Mucosa of descending colon (tissue), 3 donors: ENCODE measurements around the gene HELZ. TPM values are rescaled to one million over a fixed set of nuclear protein-coding genes. Genes with fewer than 3 reads are reported as not detected.

Source experiments
- ATAC-seq: fragments of 200-7000 bp; cut with Tn5 transposase; one replicate; pipeline ENCODE4 v1.9.1; 2020; ENCODE audit warnings: mild to moderate bottlenecking, moderate library complexity
- DNase-seq, 3 donors: peaks; one replicate each; pipeline ENCODE4 v3.0.0-alpha.2; 2020
- H3K36me3 ChIP-seq: fragments of 200-600 bp; one replicate; pipeline ENCODE4 v1.8.0; 2021; ENCODE audit warnings: low read depth, mild to moderate bottlenecking
- H3K4me1 ChIP-seq: fragments of 200-600 bp; one replicate; pipeline ENCODE4 v1.8.0; 2021; ENCODE audit warnings: low read depth, mild to moderate bottlenecking
- H3K4me3 ChIP-seq: fragments of 200-600 bp; one replicate; pipeline ENCODE4 v1.8.0; 2021; ENCODE audit warnings: mild to moderate bottlenecking
- H3K9me3 ChIP-seq: fragments of 200-600 bp; one replicate; pipeline ENCODE4 v1.8.0; 2021; ENCODE audit warnings: mild to moderate bottlenecking
- intact Hi-C, 2 donors: fragments of 100-400 bp; cut with DNase I in 1 of 2; cut with micrococcal nuclease in 1 of 2; formaldehyde crosslinking; loops; one replicate each; pipeline versions ENCODE4 v1.11.0 to v1.11.1; 2022; cut with DNase I, micrococcal nuclease
- total RNA-seq, 3 donors: library from RNA; stranded (reverse); fragmentation: NEBNext Ultra II Directional in 2 of 3; extraction: Animal tissue kit (Norgen Biotek cat#: 25700) in 2 of 3; gene quantifications; one replicate each; pipeline versions ENCODE4 v1.2.1 to v1.2.4, GENCODE V29; 2021 to 2023
- TF ChIP-seq, protein P1 (sequence below): fragments of 200-600 bp; IDR thresholded peaks from one replicate; pipeline ENCODE4 v1.8.0; 2022; ENCODE audit warnings: antibody characterized with exemption, mild to moderate bottlenecking
- donor health status: DM: no; HTN: no; CAD: no; lungs with moderate emphysema.
- donor health status: DM: no; HTN: no; CAD: no.
- donor health status: DM: no; HTN: yes; CAD: no.

The HELZ gene
- total RNA-seq, 3 donors from 2014 or later: 43.2 to 65.3 (median 43.3) TPM

DNA sequence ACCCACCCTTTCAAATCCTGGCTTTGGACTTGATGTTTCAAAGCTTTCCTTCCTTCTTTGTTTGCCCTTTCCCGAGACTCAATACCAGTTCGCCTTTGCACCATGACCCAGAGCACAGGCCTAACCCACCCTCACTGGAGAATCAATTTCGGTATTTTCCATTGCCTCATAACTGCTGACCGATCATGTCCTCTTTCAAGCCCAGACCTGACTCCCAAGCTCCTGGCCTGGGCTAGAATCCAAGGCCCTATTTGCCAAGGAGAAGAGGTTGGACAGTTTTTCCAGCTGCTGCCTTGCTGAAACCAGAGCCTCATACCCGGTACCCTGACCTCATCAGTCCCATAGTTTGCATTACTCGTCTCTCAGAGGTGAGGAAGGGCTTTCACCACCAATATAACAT, 35.3 kb upstream of the HELZ start:
- TF ChIP-seq, protein P1, sequence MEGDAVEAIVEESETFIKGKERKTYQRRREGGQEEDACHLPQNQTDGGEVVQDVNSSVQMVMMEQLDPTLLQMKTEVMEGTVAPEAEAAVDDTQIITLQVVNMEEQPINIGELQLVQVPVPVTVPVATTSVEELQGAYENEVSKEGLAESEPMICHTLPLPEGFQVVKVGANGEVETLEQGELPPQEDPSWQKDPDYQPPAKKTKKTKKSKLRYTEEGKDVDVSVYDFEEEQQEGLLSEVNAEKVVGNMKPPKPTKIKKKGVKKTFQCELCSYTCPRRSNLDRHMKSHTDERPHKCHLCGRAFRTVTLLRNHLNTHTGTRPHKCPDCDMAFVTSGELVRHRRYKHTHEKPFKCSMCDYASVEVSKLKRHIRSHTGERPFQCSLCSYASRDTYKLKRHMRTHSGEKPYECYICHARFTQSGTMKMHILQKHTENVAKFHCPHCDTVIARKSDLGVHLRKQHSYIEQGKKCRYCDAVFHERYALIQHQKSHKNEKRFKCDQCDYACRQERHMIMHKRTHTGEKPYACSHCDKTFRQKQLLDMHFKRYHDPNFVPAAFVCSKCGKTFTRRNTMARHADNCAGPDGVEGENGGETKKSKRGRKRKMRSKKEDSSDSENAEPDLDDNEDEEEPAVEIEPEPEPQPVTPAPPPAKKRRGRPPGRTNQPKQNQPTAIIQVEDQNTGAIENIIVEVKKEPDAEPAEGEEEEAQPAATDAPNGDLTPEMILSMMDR: no peak
- DNase-seq (peak in 1 of 3 donors; percentile 3), ATAC-seq (no peak)
- intact Hi-C loops: no loop called here
- Histone ChIP-seq H3K4me1 (no peaks in the 10 kb centered on the region), H3K4me3 (no peak overlapping the region), H3K36me3 (no peaks in the 10 kb centered on the region), H3K9me3 (no peaks in the 10 kb centered on the region)

DNA sequence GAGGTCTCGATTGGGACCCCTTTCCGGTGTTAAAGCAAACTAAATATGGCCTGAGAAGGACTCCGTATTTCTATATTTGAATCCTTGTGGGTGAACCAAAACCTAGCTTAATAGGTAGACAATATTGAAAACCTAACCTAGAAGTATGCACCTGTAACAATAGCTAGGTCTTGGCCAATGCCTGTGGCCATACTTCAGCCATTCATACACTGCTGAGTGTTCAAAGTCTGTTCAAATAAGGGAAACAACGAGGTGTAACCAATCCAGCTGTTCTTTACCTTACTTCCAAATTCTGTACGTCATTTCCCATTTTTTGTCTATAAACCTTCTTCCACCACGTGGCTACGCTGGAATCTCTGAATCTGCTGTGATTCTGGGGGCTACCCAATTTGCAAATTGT, 34.1 kb upstream of the HELZ start:
- H3K36me3 ChIP-seq: no peaks in the 10 kb centered on the region
- TF ChIP-seq, protein P1: no peak

DNA sequence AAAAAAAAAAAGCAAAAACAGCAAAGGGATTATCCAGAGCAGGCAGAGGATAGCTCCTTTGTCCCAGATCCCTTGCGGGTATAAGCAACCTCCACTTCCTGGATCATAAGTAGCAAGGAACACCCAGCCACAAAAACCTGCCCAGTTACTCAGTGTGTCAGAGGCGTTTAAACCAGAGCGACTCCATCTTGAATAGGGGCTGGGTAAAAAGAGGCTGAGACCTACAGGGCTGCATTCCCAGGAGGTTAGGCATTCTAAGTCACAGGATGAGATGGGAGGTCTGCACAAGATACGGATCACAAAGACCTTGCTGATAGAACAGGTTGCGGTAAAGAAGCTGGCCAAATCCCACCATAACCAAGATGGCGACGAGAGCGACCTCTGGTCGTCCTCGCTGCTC, 33.4 kb upstream of the HELZ start:
- H3K4me3 ChIP-seq: no peak overlapping the region
- DNase-seq (no peak), ATAC-seq (no peak)
- no peaks in the 10 kb centered on the region for H3K9me3 ChIP-seq
- no peaks in the 10 kb centered on the region for H3K4me1 ChIP-seq
- TF ChIP-seq, protein P1: no peak
- no peaks in the 10 kb centered on the region for H3K36me3 ChIP-seq
- intact Hi-C loops: no loop called here

More for the DNA sequence above, 34.1 kb upstream of the HELZ start:
- DNase-seq (no peak), ATAC-seq (no peak)
- Histone ChIP-seq H3K4me3 (no peak overlapping the region), H3K4me1 (no peaks in the 10 kb centered on the region), H3K9me3 (no peaks in the 10 kb centered on the region)
- intact Hi-C loops: no loop called here

DNA sequence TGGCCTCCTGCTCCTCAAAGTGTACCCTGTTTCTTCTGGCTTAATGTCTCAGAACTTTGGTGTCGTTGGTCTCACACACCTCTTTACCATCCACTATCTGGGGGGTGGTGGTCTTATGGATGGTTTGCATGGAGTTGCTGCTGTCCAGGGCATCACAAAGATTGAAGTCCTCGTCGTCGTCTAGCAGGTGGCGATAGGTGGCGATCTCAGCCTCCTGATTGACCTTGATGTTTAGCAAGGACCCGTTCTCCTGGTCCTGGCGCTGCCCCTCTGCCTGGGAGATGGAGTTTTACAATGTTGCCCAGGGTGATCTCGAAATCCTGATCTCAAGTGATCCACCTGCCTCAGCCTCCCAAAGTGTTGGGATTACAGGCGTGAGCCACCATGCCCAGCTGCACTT, 31.1 kb upstream of the HELZ start:
- no peak for DNase-seq
- H3K9me3 ChIP-seq: no peaks in the 10 kb centered on the region
- H3K36me3 ChIP-seq: no peaks in the 10 kb centered on the region
- H3K4me1 ChIP-seq: no peaks in the 10 kb centered on the region
- H3K4me3 ChIP-seq: no peak overlapping the region
- TF ChIP-seq, protein P1: no peak
- intact Hi-C loops: no loop called here
- no peak for ATAC-seq

DNA sequence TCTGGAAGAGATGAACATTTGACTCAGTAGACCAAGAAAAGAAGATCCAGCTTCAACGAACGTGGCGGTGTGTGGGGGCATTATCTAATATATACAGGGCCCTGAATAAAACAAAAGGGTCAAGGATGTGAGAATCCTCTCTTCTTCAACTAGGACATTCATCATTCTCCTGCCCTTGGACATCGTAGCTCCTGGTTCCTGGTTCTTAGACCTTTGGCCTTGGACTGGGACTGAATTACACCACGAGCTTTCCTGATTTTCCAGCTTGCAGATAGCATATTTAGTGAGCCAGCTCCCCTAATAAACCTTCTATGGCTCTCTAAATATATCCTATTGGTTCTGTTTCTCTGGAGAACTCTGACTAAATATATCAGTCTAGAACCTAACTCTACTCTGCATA, 29.5 kb upstream of the HELZ start:
- intact Hi-C loops: no loop called here
- Histone ChIP-seq H3K4me3 (no peak overlapping the region), H3K36me3 (no peaks in the 10 kb centered on the region), H3K9me3 (no peaks in the 10 kb centered on the region), H3K4me1 (no peaks in the 10 kb centered on the region)
- TF ChIP-seq, protein P1: no peak
- DNase-seq: no peak
- ATAC-seq: peak; percentile 31

DNA sequence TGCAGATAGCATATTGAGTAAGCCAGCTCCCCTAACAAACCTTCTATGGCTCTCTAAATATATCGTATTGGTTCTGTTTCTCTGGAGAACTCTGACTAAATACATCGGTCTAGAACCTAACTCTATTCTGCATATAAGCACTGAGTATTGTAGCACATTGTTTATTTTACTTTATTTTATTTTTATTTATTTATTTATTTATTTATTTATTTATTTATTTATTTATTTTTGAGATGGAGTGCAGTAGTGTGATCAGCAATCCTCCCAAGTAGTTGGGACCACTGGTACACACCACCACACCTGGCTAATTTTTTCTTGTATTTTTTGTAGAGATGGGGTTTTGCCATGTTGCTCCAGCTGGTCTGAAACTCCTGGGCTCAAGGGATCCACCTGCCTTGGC, 28.9 kb upstream of the HELZ start:
- intact Hi-C loops: no loop called here
- no peak overlapping the region for H3K4me3 ChIP-seq
- no peaks in the 10 kb centered on the region for H3K9me3 ChIP-seq
- H3K4me1 ChIP-seq: no peaks in the 10 kb centered on the region
- no peak for ATAC-seq
- H3K36me3 ChIP-seq: no peaks in the 10 kb centered on the region
- TF ChIP-seq, protein P1: no peak
- no peak for DNase-seq
